Panc1 (cell line): Measurements from ENCODE around the gene AGT. TPM values are rescaled to one million over a fixed set of nuclear protein-coding genes. Genes with fewer than 3 reads are reported as not detected.

Source experiments
- ATAC-seq: fragments of 200-7000 bp; cut with Tn5 transposase; 2 replicates; pipeline ENCODE4 v1.9.1; 2020; ENCODE audit warnings: mild to moderate bottlenecking, moderate library complexity
- BruUV-seq: library from RNA; stranded (reverse); fragments of 400-500 nt; replicated peaks from 2 replicates; lab custom pipeline; 2021; lab: Mats Ljungman, UMichigan
- CTCF ChIA-PET: fragments of 300-600 bp; sonication (Branson Sonifier 250); formaldehyde crosslinking; loops from one replicate; lab custom pipeline; 2022; ENCODE audit warnings: antibody characterized with exemption; lab: Charles Lee
- POLR2A ChIA-PET: fragments of 300-600 bp; sonication (Branson Sonifier 250); formaldehyde crosslinking; loops from one replicate; lab custom pipeline; 2022; ENCODE audit warnings: antibody characterized with exemption; lab: Charles Lee
- DNase-seq: peaks from one replicate; pipeline ENCODE4 v3.0.0-alpha.2; 2010; ENCODE audit warnings: low read depth, low spot score
- H3K27ac ChIP-seq: 2 replicates; pipeline ENCODE4 v1.5.1; 2011; ENCODE audit warnings: mild to moderate bottlenecking, low read length, inconsistent platforms
- H3K27me3 ChIP-seq: fragments of 200-500 bp; sonication (Bioruptor generic); 2 replicates; pipeline ENCODE4 v1.6.0; 2014; ENCODE audit warnings: low read length, inconsistent platforms; ENCODE audit not compliant: control insufficient read depth, insufficient read depth
- H3K36me3 ChIP-seq: fragments of 200-500 bp; sonication (Bioruptor generic); 2 replicates; pipeline ENCODE4 v1.5.1; 2014; ENCODE audit warnings: inconsistent platforms, mild to moderate bottlenecking, low read length, moderate library complexity; ENCODE audit not compliant: control insufficient read depth, insufficient read depth
- H3K4me1 ChIP-seq: 2 replicates; pipeline ENCODE4 v1.5.1; 2011; ENCODE audit warnings: inconsistent platforms, mild to moderate bottlenecking, low read length, moderate library complexity; ENCODE audit not compliant: control insufficient read depth, insufficient read depth
- H3K4me3 ChIP-seq, 2 experiments: 2 replicates each; pipeline ENCODE4 v1.5.1; 2011 to 2012; ENCODE audit warnings: low read depth in 2 of 2, low read length in 2 of 2, mild to moderate bottlenecking in 2 of 2, inconsistent platforms in 1 of 2, moderate library complexity in 1 of 2
- H3K9me3 ChIP-seq: fragments of 200-500 bp; sonication (Bioruptor generic); 2 replicates; pipeline ENCODE4 v1.5.1; 2014; ENCODE audit warnings: low read depth, mild to moderate bottlenecking, inconsistent platforms, low read length, moderate library complexity; ENCODE audit not compliant: control insufficient read depth, insufficient read depth
- CTCF ChIP-seq: fragments of 450-650 bp; IDR thresholded peaks from 2 replicates; pipeline ENCODE4 v1.5.1; 2017; ENCODE audit warnings: mild to moderate bottlenecking
- POLR2AphosphoS5 ChIP-seq: IDR thresholded peaks from 2 replicates; pipeline ENCODE4 v1.6.1; 2012; ENCODE audit warnings: mild to moderate bottlenecking, low read depth, low read length, moderate library complexity
- SIN3A ChIP-seq: IDR thresholded peaks from 2 replicates; pipeline ENCODE4 v1.6.1; 2012; ENCODE audit warnings: low read depth, mild to moderate bottlenecking, low read length, moderate library complexity, borderline replicate concordance; ENCODE audit not compliant: insufficient read depth
- TCF7L2 ChIP-seq: IDR thresholded peaks from 2 replicates; pipeline ENCODE4 v1.6.1; 2011; ENCODE audit warnings: mild to moderate bottlenecking, low read depth, low read length, inconsistent platforms
- in situ Hi-C: cut with HindIII; loops from 2 replicates; pipeline ENCODE4 v1.10.0; 2016; ENCODE audit warnings: low sequenced_read_pairs, low pct_unique_long_range_greater_than_20kb
- intact Hi-C: fragments of 100-400 bp; cut with micrococcal nuclease; formaldehyde crosslinking; loops from one replicate; pipeline ENCODE4 v1.10.0; 2022; ENCODE audit not compliant: unreplicated experiment
- total RNA-seq: library from RNA; stranded (reverse); gene quantifications from one replicate; pipeline ENCODE4 v1.2.1, GENCODE V29; 2021; ENCODE audit not compliant: unreplicated experiment
- TF ChIP-seq, protein P1 (sequence below), 2 experiments: IDR thresholded peaks; 2 replicates each; pipeline ENCODE4 v1.6.1; 2011 to 2012; ENCODE audit warnings: low read depth in 2 of 2, control low read depth in 1 of 2, low read length in 1 of 2, mild to moderate bottlenecking in 1 of 2, moderate library complexity in 1 of 2; ENCODE audit not compliant: insufficient read depth in 1 of 2

Gene AGT
- total RNA-seq, 1 experiment from 2014 or later = 0.87 TPM

DNA sequence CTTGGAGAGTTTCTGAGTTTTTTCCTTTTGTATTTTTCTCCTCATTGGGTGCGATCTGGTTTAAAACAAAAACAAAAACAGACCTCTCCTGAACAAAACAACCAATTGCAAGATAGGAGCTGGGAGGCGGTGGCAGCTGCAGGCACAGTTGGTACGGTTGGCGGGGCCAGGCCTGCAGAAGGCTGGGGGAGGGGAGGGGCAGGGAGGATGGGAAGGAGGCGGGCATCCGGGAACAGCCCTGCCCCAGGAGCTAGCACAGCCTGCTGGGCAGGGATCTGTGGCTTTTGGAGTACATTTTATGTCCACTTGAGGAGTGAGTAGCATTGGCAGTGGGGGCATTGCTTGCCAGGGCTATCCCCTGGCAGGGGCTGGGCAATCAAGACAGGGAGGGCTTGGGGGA lies 38.5 kb upstream of the AGT start:
- no peak for DNase-seq
- no TSS peak for BruUV-seq
- CTCF ChIA-PET = no interaction called here

DNA sequence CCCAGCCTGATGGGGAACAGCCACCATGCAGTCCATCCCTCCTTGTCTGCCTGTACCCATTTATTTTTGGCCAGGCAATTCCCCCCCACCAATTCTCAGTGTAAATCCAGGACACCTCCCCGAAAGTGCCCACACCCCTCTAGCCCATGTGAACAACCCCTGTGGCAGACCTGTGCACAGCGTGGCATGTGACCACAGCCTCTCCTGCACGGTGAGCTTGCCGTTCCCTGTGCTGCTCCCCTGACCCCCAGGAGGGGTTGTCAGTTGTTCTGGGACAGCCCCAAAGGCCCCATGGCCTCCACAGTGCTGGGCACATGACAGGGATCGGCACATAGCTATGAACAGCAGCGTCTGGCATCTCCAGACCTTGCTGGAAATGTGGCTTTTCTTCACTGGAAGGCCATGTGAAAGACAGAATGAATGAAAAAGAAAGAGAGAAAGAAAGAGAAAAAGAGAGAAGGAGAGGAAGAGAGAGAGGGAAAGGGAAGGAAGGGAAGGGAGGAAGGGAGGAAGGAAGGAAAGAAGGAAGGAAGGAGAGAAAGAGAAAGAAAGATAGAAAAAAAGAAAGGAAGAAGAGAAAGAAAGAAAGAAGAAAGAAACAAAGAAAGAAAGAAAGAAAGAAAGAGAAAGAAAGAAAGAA lies 37.2 kb upstream of the AGT start:
- intact Hi-C loops = no loop called here
- no peak for DNase-seq
- no TSS peak for BruUV-seq
- no peak overlapping the region for H3K27ac ChIP-seq
- no peak for TF ChIP-seq TCF7L2
- no peak for TF ChIP-seq SIN3A
- TF ChIP-seq, protein P1, sequence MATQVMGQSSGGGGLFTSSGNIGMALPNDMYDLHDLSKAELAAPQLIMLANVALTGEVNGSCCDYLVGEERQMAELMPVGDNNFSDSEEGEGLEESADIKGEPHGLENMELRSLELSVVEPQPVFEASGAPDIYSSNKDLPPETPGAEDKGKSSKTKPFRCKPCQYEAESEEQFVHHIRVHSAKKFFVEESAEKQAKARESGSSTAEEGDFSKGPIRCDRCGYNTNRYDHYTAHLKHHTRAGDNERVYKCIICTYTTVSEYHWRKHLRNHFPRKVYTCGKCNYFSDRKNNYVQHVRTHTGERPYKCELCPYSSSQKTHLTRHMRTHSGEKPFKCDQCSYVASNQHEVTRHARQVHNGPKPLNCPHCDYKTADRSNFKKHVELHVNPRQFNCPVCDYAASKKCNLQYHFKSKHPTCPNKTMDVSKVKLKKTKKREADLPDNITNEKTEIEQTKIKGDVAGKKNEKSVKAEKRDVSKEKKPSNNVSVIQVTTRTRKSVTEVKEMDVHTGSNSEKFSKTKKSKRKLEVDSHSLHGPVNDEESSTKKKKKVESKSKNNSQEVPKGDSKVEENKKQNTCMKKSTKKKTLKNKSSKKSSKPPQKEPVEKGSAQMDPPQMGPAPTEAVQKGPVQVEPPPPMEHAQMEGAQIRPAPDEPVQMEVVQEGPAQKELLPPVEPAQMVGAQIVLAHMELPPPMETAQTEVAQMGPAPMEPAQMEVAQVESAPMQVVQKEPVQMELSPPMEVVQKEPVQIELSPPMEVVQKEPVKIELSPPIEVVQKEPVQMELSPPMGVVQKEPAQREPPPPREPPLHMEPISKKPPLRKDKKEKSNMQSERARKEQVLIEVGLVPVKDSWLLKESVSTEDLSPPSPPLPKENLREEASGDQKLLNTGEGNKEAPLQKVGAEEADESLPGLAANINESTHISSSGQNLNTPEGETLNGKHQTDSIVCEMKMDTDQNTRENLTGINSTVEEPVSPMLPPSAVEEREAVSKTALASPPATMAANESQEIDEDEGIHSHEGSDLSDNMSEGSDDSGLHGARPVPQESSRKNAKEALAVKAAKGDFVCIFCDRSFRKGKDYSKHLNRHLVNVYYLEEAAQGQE (IDR thresholded peaks at IDR 0.05; ENCODE audit: insufficient read depth in 1 of 2, low read depth in 2 of 2, low read length in 1 of 2) = no peak
- no peak for TF ChIP-seq POLR2AphosphoS5
- no peak for TF ChIP-seq CTCF
- ATAC-seq = no peak
- no peaks in the 10 kb centered on the region for H3K27me3 ChIP-seq
- ChIA-PET POLR2A (no interaction called here), CTCF (no interaction called here)
- H3K4me1 ChIP-seq = no peaks in the 10 kb centered on the region
- no peaks in the 10 kb centered on the region; the same call in 1 of the 2 replicates for H3K36me3 ChIP-seq
- no peak overlapping the region for H3K4me3 ChIP-seq
- no peaks in the 10 kb centered on the region for H3K9me3 ChIP-seq
- in situ Hi-C loops = no loop called here

More for the DNA sequence above, 38.5 kb upstream of the AGT start:
- Histone ChIP-seq H3K27ac (no peak overlapping the region), H3K4me1 (no peaks in the 10 kb centered on the region), H3K4me3 (no peak overlapping the region), H3K27me3 (no peaks in the 10 kb centered on the region), H3K36me3 (no peaks in the 10 kb centered on the region; the same call in 1 of the 2 replicates), H3K9me3 (no peaks in the 10 kb centered on the region)
- POLR2A ChIA-PET = no interaction called here
- no peak for ATAC-seq
- in situ Hi-C loops = no loop called here
- intact Hi-C loops = no loop called here
- TF ChIP-seq SIN3A (no peak), CTCF (no peak), TCF7L2 (no peak), POLR2AphosphoS5 (no peak)
- TF ChIP-seq, protein P1 (IDR thresholded peaks at IDR 0.05; ENCODE audit: insufficient read depth in 1 of 2, low read depth in 2 of 2, low read length in 1 of 2) = no peak
